Testis (tissue), 3 donors: ENCODE data around the gene TNFAIP8. TPM values are rescaled to one million over a fixed set of nuclear protein-coding genes. Genes with fewer than 3 reads are reported as not detected.

Experiments used
- DNase-seq: peaks from one replicate; pipeline ENCODE4 v3.0.0-alpha.2; 2019
- H3K27ac ChIP-seq, 2 donors: fragments of 200-600 bp; sonication (generic); one replicate each; pipeline ENCODE4 v1.5.1; 2019
- H3K27me3 ChIP-seq: fragments of 200-600 bp; sonication (generic); one replicate; pipeline ENCODE4 v1.5.1; 2019
- H3K36me3 ChIP-seq: fragments of 200-600 bp; sonication (generic); one replicate; pipeline ENCODE4 v1.5.1; 2017; ENCODE audit warnings: low read depth; ENCODE audit errors: missing control alignments
- H3K4me1 ChIP-seq: fragments of 200-600 bp; sonication (generic); one replicate; pipeline ENCODE4 v1.5.1; 2019
- H3K4me3 ChIP-seq, 2 donors: fragments of 200-600 bp; sonication (generic); one replicate each; pipeline ENCODE4 v1.5.1; 2017 to 2019
- H3K9me3 ChIP-seq: fragments of 200-600 bp; sonication (generic); one replicate; pipeline ENCODE4 v1.5.1; 2017
- CTCF ChIP-seq, 3 experiments: fragments of 450-650 bp in 2 of 3; fragments of 200-600 bp in 1 of 3; sonication (generic) in 1 of 3; IDR thresholded peaks; one replicate each; pipeline ENCODE4 v1.5.1; 2016 to 2019; ENCODE audit warnings: antibody characterized with exemption in 3 of 3, mild to moderate bottlenecking in 2 of 3, moderate library complexity in 1 of 3
- POLR2A ChIP-seq: fragments of 450-650 bp; IDR thresholded peaks from one replicate; pipeline ENCODE4 v1.6.1; 2017; ENCODE audit warnings: antibody characterized with exemption, mild to moderate bottlenecking, moderate library complexity
- WGBS, 2 donors: methylation state at CpG; one replicate each; pipeline ENCODE4 v1.1.5; 2018; 5-methylcytosine and 5-hydroxymethylcytosine counted together
- intact Hi-C: fragments of 100-400 bp; cut with DNase I; formaldehyde crosslinking; loops from one replicate; pipeline ENCODE4 v1.15.1; 2023; ENCODE audit warnings: low total_unique reads
- polyA plus RNA-seq: library from polyadenylated mRNA; stranded (reverse); fragments of 350-450 nt; fragmentation: Illumina TruSeq; extraction: RNeasy Lipid Tissue Mini Kit (QIAGEN cat#74804); gene quantifications from one replicate; pipeline ENCODE4 v1.2.3, GENCODE V29; 2014; ENCODE audit warnings: low read depth, low replicate concordance; ENCODE audit not compliant: insufficient read depth
- total RNA-seq, 2 donors: library from RNA; depleted of rRNA; stranded (reverse); fragments of >200 nt; gene quantifications; one replicate each; pipeline ENCODE4 v1.2.3, GENCODE V29; 2016

Gene TNFAIP8
- total and polyA plus RNA-seq, 3 donors from 2014 or later, result 6.3 to 14.0 (median 8.2) TPM

GRCh38 chr5:119363271-119363670, 7.5 kb downstream of the TNFAIP8 start:
- H3K4me3 ChIP-seq, result no peak overlapping the region
- no peak for DNase-seq
- H3K27ac ChIP-seq, result no peak overlapping the region
- H3K9me3 ChIP-seq, result no peaks in the 10 kb centered on the region
- TF ChIP-seq POLR2A (no peak), CTCF (IDR thresholded peaks at IDR 0.05) (no peak)
- intact Hi-C loops, result no loop called here
- no peaks in the 10 kb centered on the region for H3K27me3 ChIP-seq
- WGBS, 2 donors, result 90 to 100% methylated on average over 2 of the region's 2 CpGs
- no peaks in the 10 kb centered on the region for H3K36me3 ChIP-seq
- H3K4me1 ChIP-seq, result no peaks in the 10 kb centered on the region

GRCh38 chr5:119363936-119364335, 8.1 kb downstream of the TNFAIP8 start:
- no peak overlapping the region for H3K27ac ChIP-seq
- no peaks in the 10 kb centered on the region for H3K27me3 ChIP-seq
- TF ChIP-seq POLR2A (no peak), CTCF (IDR thresholded peaks at IDR 0.05) (no peak)
- intact Hi-C loops, result no loop called here
- H3K9me3 ChIP-seq, result no peaks in the 10 kb centered on the region
- WGBS, 2 donors, result 83 to 86% methylated on average over 2 of the region's 2 CpGs
- H3K4me3 ChIP-seq, result no peak overlapping the region
- H3K36me3 ChIP-seq, result no peaks in the 10 kb centered on the region
- no peak for DNase-seq
- H3K4me1 ChIP-seq, result no peaks in the 10 kb centered on the region

DNA sequence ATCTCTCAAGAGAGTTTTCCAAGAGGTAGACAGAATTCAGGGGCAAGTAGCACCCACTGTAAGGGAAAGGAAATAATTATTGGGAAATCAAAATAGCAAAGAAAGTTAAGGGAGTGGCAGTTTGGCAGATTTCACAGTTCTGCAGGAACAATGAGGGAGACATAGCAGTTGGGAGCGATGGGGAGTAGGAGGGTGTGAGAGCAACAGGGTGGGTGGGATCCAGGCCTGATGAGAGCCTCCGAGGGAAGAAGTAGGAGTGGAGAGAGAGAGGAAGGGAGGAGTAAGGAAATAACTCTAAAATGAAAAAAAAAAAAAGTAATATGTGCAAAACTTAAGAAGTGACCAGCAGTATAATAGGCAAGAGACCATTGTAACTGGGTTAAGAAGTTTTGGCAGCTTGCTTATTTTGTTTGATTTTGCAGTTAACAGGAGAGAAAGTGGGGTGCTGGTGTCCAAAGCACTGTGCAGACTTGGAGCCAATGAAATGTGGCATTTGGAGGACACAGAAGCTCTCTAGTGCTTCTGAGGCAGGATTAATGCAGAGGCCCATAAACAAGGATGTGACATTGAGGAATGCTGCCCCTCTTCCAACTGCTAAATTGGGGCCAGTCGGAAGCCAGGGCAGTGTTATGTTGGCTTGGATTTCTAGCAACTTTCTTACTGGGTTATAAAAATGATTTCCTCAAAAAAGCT, 10.2 kb downstream of the TNFAIP8 start:
- Histone ChIP-seq H3K4me1 (no peaks in the 10 kb centered on the region), H3K27ac (no peak overlapping the region), H3K27me3 (no peaks in the 10 kb centered on the region), H3K4me3 (no peak overlapping the region), H3K9me3 (no peaks in the 10 kb centered on the region), H3K36me3 (no peaks in the 10 kb centered on the region)
- WGBS, 2 donors, result 55 to 60% methylated on average over 3 of the region's 3 CpGs
- TF ChIP-seq CTCF (IDR thresholded peaks at IDR 0.05) (no peak), POLR2A (no peak)
- intact Hi-C loops, result no loop called here
- no peak for DNase-seq

DNA sequence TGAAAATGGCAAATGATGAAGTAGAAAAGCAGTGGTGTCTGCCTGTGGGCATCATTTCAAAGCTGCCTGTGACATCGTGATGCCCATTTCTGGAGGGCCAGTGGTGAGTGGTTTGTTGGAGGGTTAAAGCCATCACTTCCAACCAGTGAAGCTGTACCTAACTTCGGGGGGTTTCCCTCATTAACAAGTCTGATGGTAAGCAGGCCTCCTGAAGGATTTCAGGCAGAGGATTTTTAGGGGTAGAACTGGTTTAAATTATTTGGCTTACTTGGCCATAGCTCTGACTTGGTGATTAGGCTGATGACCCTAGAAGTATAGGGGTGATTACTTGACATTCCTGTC, 10.7 kb downstream of the TNFAIP8 start:
- intact Hi-C loops, result no loop called here
- H3K27me3 ChIP-seq, result no peaks in the 10 kb centered on the region
- 75 to 80% methylated on average over 2 of the region's 2 CpGs for WGBS, 2 donors
- H3K27ac ChIP-seq, result no peak overlapping the region
- no peaks in the 10 kb centered on the region for H3K9me3 ChIP-seq
- no peak overlapping the region for H3K4me3 ChIP-seq
- H3K36me3 ChIP-seq, result no peaks in the 10 kb centered on the region
- TF ChIP-seq CTCF (IDR thresholded peaks at IDR 0.05) (no peak), POLR2A (no peak)
- no peaks in the 10 kb centered on the region for H3K4me1 ChIP-seq
- no peak for DNase-seq
